GM21723 (cell line): Measurements from ENCODE around the gene CAT.

Source experiments
- ATAC-seq: cut with Tn5 transposase; IDR thresholded peaks from one replicate; pipeline ENCODE4 v1.9.1; 2021; ENCODE audit warnings: mild to moderate bottlenecking, moderate library complexity; ENCODE audit not compliant: unreplicated experiment

CAT gene

DNA sequence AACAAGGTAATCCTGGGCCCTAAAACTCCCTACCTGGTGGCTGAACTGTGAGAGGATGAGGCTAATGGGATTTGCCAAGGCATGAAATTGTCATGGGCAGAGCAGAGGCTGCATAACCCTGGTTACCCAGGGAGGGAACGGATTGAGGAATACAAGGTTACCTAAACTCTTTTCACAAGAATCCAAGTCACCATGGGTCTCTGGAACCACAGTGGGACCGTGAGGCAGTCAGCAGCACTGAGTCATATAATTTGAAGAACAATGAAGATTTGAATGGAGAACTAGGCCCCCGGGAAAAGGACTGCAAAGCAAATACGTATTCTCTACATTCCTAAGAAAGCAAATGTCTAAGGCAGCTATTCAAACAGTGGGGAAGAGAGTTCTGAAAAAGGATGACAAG, 19.8 kb downstream of the CAT start:
- no peak for ATAC-seq

GRCh38 chr11:34459507-34460162, 20.9 kb downstream of the CAT start:
- no peak for ATAC-seq

DNA sequence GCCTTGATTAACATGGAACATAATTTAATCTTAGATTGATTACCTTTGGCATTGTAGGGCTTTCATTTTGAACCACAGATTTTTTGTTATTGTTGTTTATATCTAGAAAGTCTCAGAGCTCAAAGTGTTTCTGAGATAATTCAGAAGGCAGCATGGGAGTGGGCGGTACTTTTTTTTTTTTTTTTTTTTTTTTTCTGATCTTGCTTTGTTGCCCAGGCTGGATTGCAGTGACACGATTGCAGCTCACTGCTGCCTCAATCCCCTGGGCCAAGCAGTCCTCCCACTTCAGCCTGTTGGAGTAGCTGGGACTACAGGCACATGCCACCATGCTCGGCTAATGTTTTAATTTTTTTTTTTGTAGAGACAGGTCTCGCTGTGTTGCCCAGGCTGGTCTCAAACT, 21.5 kb downstream of the CAT start:
- ATAC-seq: no peak

DNA sequence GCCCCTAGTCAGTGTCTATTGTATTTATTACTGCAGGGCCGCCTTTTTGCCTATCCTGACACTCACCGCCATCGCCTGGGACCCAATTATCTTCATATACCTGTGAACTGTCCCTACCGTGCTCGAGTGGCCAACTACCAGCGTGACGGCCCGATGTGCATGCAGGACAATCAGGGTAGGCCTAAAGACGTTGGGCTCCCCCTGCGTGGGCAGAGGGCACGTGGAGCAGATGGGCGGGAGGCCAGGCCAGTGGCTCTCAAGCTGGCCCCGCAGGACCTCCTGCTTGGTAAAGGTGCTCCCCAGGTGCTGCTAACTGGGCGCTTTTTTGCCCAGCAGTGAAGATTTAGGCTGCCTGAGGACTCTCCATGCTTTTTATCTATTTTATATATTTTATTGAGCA, 22.5 kb downstream of the CAT start:
- no peak for ATAC-seq

- ATAC-seq: no peak
Measured at GRCh38 chr11:34464591-34465051, 25.9 kb downstream of the CAT start.

DNA sequence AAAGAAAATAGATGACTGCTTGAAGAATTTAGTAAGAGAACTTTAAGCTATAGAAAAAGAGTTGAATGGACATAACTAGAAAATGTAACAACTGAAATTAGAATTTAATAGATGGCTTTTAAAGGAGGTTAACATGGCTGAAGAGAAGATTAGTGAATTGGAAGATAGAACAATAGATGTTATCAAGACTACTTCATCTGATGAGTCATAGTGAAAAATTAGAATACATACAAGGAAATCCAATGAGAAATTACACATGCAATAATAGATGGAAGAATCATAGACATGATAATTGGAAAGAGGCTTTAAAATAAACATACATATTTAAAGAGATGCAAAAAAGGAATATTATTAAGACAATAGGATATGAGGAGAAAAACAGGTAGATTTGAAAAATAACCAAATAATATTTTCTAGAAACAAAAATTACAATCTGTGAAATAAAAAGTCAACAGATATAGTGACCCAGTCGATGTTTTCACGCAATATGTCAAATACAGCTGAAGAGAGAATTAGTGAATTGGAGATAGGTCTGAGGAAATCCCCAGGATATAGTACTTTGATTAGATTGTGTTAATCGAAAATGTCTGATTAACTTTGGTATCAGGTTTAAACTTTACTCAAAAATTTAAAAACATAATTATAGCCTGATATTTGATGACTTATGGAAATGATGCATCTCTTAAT, 28.2 kb downstream of the CAT start:
- no peak for ATAC-seq

GRCh38 chr11:34468209-34468841, 29.6 kb downstream of the CAT start:
- ATAC-seq: no peak

DNA sequence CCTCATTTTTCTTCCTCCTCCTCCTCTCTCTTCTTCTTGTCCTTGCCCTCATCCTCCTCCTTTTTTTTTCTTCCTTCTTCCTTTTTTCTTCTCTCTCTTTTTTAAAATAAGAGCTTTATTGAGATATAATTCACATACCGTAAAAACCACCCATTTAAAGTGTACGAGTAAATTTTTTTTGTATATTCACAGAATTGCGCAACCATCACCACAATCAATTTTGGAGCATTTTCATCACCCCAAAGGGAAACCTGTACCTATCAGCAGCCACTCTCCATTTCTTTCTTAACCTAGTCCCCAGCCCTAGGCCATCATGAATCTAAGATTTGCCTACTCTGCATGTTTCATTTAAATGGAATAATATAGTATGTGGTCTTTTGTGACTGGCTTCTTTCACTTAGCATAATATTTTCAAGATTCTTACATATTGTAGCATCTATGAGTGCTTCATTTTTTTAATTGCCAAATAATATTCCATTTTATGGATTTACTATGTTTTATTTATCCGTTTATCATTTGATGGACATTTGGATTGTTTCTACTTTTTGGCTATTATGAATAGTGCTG, 35.0 kb downstream of the CAT start:
- no peak for ATAC-seq

DNA sequence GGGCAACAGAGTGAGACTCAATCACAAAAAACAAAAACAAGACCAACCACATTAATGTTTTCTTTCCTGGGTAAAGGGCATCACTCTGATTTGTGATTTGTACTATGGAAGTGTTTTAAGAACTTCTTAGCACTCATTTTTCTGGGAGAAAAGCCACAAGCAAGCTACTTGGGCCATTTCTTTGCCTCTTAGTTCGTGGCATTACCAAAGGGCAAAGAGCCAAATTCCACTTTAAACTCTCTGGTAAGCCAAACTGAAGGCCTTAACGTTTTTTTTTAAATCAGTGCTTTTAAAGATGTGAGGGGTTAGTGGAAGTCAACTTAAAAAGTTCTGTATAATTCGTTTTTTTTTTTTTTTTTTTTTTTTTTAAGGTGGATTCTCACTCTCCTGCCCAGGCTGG, 36.9 kb downstream of the CAT start:
- no peak for ATAC-seq

DNA sequence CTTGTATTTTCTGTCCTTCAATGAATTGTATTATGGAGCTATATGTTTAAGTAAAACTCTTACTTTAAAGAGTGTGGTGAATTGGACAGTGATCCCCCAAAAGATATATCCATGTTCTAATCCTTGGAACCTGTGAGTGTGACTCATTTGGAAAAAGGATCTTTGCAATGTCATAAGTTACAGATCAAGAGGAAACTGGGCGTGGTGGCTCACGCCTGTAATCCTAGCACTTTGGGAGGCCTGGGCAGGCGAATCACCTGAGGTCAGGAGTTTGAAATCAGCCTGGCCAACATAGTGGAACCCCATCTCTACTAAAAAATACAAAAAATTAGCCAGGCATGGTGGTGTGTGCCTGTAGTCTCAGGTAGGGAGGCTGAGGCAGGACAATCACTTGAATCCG, 38.1 kb downstream of the CAT start:
- no peak for ATAC-seq

DNA sequence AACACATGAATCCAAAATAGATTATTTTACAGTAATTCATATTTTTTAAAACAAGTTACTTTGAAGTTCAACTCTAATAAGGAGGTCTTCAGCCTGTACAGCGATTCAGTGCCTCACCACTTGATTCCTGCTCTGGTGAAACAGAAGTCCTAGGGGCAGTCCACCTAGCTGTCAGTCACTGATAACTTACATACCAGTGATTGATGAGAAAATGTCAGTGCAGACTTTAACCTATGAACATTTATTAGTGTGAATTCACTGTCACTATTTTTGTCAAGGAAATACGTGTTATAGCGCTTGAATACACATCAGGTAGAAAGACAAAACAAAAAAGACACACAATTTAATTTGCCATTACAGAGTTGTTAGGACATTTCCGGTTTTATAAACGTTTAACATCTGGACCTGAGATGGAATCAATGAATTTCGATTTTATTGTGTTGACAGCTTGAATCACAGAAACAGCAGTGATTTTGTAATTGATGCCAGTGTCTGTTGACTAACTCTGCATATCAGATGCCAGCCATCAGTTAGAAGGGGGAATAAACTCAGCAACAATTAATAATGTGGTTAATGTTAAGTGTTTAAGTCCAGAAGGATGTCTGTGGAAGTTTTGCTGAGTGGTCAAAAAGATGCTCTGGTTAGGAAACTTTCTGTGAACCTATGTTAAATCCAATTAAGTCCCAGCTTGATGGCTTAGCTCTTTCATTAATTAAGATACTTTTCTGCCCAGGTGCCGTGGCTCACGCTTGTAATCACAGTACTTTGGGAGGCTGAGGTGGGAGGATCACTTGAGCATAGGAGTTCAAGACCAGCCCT, 40.3 kb downstream of the CAT start:
- ATAC-seq: no peak

GRCh38 chr11:34480314-34480713, 41.6 kb downstream of the CAT start:
- ATAC-seq: no peak

DNA sequence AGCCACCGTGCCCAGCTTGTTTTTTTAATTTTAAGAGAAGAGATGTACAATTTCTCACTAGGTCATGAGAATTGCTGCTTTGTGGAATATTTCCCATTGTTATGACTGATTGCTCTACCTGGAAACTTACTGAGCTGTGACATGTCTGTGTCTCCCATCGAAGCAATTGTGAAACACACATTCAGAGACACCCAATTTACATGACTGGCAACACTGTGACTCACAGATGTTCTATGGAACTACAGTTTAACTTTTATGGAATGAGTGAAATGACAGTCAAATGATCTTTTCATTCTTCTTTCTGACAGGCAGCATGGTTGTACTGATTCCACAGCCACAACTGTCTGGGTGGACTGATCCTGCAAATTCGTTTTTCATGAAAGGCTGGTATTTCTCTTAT, 42.6 kb downstream of the CAT start:
- ATAC-seq: no peak

DNA sequence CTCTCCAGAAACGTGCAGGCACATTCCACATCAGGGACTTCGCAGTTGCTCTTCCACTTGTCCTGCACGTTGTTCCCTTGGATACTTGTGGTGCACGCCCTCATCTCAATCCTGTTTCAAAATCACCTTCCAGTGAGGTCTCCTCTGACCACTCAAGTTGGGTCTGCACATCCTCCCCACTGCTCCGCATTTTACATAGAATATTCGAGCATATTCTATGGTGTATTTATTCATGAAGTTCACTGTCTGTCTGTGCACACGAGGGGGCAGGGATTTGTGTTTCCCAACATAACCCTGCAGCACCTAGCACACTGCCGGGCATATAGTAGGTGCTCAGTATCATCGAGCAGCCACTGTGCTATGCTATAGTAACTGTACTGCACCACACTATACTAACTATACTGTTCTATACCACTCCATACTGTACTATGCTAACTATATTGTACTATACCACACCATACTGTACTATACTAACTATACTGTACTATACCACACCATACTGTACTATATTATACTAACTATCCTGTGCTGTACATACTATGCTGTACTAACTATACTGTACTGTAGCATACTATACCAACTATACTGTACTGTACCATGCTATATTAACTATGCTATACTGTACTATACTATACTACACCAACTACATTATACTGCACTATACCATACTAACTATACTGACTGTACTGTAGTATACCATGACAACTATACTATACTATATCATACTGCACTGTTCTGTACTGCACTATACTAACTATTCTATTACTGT, 44.6 kb downstream of the CAT start:
- no peak for ATAC-seq

DNA sequence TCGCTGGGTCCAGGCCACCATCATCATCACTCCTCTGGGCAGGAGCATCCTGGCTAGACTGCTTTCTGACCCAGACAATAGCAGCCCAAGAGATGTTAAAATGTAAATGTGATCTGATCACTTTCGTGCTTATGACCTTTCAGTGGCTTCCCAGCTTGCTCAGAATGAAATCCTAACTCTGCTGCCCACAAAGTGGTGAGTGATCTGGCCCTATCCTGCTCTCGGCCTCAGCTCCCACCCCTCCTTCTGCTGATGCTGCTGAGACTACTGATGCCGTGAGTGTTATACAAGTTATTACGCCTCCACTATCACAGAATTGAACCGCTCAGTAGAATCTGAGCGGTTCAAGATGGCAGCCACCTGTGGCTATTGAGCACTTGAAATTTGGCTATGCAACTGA, 48.7 kb downstream of the CAT start:
- ATAC-seq: no peak

- no peak for ATAC-seq
Measured at GRCh38 chr11:34488855-34489557, 50.3 kb downstream of the CAT start.

- no peak for ATAC-seq
Measured at GRCh38 chr11:34490304-34490703, 51.6 kb downstream of the CAT start.

DNA sequence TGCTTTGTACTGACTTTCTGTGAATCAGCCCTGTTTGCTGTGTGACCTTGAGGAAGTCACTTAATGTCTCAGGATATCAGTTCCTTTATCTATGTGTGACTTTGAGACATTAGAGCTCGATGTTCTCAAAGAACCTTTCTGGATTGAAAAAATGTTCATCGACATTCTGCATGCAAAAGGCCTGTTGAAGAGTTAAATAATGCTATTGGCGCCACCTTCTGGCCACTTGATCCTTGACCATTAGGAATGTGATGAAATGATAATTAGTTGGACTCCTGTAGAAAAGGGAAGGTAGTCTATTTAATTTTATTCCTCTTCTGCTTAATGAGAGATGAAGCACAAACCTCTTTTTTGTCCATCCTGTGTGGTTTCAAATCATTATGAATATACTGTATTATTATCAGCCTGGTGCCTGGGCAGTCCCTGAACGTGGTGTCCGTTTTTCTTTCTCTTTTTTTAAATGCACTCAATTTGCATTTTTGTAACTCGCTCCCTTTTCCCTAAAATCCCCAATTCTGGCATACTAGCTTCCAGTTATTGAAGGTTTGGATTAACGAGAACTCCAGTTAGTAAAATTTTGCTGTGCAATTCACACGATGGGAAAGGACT, 54.2 kb downstream of the CAT start:
- no peak for ATAC-seq

GRCh38 chr11:34493468-34493867, 54.7 kb downstream of the CAT start:
- no peak for ATAC-seq
